K562 (cell line): ENCODE data around the gene ERO1B. TPM values are rescaled to one million over a fixed set of nuclear protein-coding genes. Genes with fewer than 3 reads are reported as not detected.

Source experiments
- ATAC-seq: fragments of 200-7000 bp; cut with Tn5 transposase; 3 replicates; pipeline ENCODE4 v1.9.1; 2020; ENCODE audit warnings: moderate library complexity
- BruUV-seq: library from RNA; stranded (reverse); fragments of 400-500 nt; replicated peaks from 2 replicates; lab custom pipeline; 2021; lab: Mats Ljungman, UMichigan
- CTCF ChIA-PET: fragments of 300-600 bp; formaldehyde crosslinking; extraction: SDS; loops from one replicate; lab custom pipeline; 2021; ENCODE audit warnings: low intra/inter-chr PET ratio; lab: Yijun Ruan, JAX
- POLR2A ChIA-PET: fragments of 300-600, 350-650 bp; sonication (Branson Sonifier 250); formaldehyde crosslinking; extraction: SDS; loops from one replicate; lab custom pipeline; 2021; ENCODE audit warnings: antibody characterized with exemption, inconsistent platforms; lab: Yijun Ruan, JAX
- DNase-seq, 4 experiments: peaks; one replicate each; pipeline versions ENCODE4 v3.0.0 to v3.0.0-alpha.2; 2011 to 2018; ENCODE audit warnings: low spot score in 3 of 4, mixed read lengths in 3 of 4; ENCODE audit errors: extremely low read depth in 1 of 4
- FAIRE-seq: peaks from 2 replicates; lab custom pipeline; 2011; peaks lifted over from hg19 to GRCh38; lab: Jason Lieb, UNC
- H2AFZ ChIP-seq: 2 replicates; pipeline ENCODE4 v1.6.0; 2011; ENCODE audit warnings: low read depth, low read length, control low read depth, inconsistent platforms
- H3K27ac ChIP-seq: fragments of 200-600 bp; 3 replicates; pipeline ENCODE4 v1.8.0; 2011; ENCODE audit warnings: low read depth, mild to moderate bottlenecking, control low read depth, inconsistent platforms, low read length, moderate library complexity, mixed read lengths; ENCODE audit errors: extremely low read depth
- H3K27me3 ChIP-seq, 2 experiments: fragments of 300-600 bp in 1 of 2; 2 replicates in 1 of 2; 3 replicates in 1 of 2; pipeline versions ENCODE4 v1.6.0 to v1.8.0; 2011; ENCODE audit warnings: inconsistent platforms in 2 of 2, low read length in 2 of 2, mild to moderate bottlenecking in 1 of 2, mixed read lengths in 1 of 2, moderate library complexity in 1 of 2; ENCODE audit not compliant: control insufficient read depth in 2 of 2, insufficient read depth in 2 of 2
- H3K36me3 ChIP-seq: fragments of 300-600 bp; 3 replicates; pipeline ENCODE4 v1.8.0; 2011; ENCODE audit warnings: mild to moderate bottlenecking, low read length, inconsistent platforms; ENCODE audit not compliant: control insufficient read depth, insufficient read depth
- H3K4me1 ChIP-seq, 2 experiments: fragments of 200-600 bp in 1 of 2; replicated peaks in 1 of 2; 2 replicates in 1 of 2; 3 replicates in 1 of 2; pipeline versions ENCODE4 v1.5.1 to v1.8.0; 2011; ENCODE audit warnings: inconsistent platforms in 2 of 2, low read length in 2 of 2, mild to moderate bottlenecking in 1 of 2, mixed read lengths in 1 of 2, moderate library complexity in 1 of 2; ENCODE audit not compliant: control insufficient read depth in 2 of 2, insufficient read depth in 2 of 2
- H3K4me2 ChIP-seq: 2 replicates; pipeline ENCODE4 v1.6.1; 2011; ENCODE audit warnings: low read length, control low read depth, inconsistent platforms, mixed read lengths; ENCODE audit not compliant: insufficient read depth
- H3K4me3 ChIP-seq: fragments of 200-600 bp; sonication (generic), shearing (Covaris generic); 2 replicates; pipeline ENCODE4 v1.5.1; 2016; ENCODE audit warnings: control low read depth, inconsistent platforms
- H3K79me2 ChIP-seq: fragments of 200-600 bp; 3 replicates; pipeline ENCODE4 v1.8.0; 2011; ENCODE audit warnings: low read length, inconsistent platforms; ENCODE audit not compliant: control insufficient read depth, insufficient read depth
- H3K9ac ChIP-seq, 2 experiments: 2 replicates each; pipeline versions ENCODE4 v1.6.0 to v1.6.1; 2011; ENCODE audit warnings: low read depth in 2 of 2, low read length in 2 of 2, control low read depth in 1 of 2, inconsistent platforms in 1 of 2, mild to moderate bottlenecking in 1 of 2, mixed read lengths in 1 of 2; ENCODE audit not compliant: insufficient read depth in 1 of 2
- H3K9me1 ChIP-seq: one replicate; pipeline ENCODE4 v1.6.0; 2011; ENCODE audit warnings: inconsistent platforms, mild to moderate bottlenecking, low read length, moderate library complexity; ENCODE audit not compliant: control insufficient read depth, insufficient read depth
- H3K9me3 ChIP-seq: replicated peaks from 2 replicates; pipeline ENCODE4 v1.5.1; 2011; ENCODE audit warnings: low read depth, low read length, inconsistent platforms; ENCODE audit not compliant: control insufficient read depth, insufficient read depth
- H4K20me1 ChIP-seq: replicated peaks from 2 replicates; pipeline ENCODE4 v1.6.1; 2011; ENCODE audit warnings: low read length, inconsistent platforms, mixed read lengths; ENCODE audit not compliant: control insufficient read depth, insufficient read depth
- ATF3 ChIP-seq, 2 experiments: fragments of 450-650 bp in 1 of 2; sonication (generic) in 1 of 2; formaldehyde crosslinking in 1 of 2; IDR thresholded peaks in 1 of 2; conservative IDR thresholded peaks in 1 of 2; 2 replicates each; pipeline versions ENCODE4 v1.6.1 to v1.8.1; 2016 to 2023; ENCODE audit warnings: mild to moderate bottlenecking in 2 of 2, moderate library complexity in 2 of 2, inconsistent platforms in 1 of 2, missing genetic modification reagents in 1 of 2
- CBX5 ChIP-seq: IDR thresholded peaks from 2 replicates; pipeline ENCODE4 v1.6.1; 2014; ENCODE audit warnings: low read depth, borderline replicate concordance
- FOSL1 ChIP-seq: fragments of 200-800 bp; sonication (Bioruptor generic); conservative IDR thresholded peaks from 2 replicates; pipeline ENCODE4 v1.6.1; 2016; ENCODE audit warnings: missing genetic modification characterization, missing compliant biosample characterization
- HIVEP1 ChIP-seq: fragments of 250-450 bp; sonication (Bioruptor Pico); IDR thresholded peaks from 2 replicates; pipeline ENCODE4 v1.4.0; 2020; ENCODE audit warnings: mild to moderate bottlenecking
- JUND ChIP-seq, 2 experiments: IDR thresholded peaks; 2 replicates in 1 of 2; 3 replicates in 1 of 2; pipeline ENCODE4 v1.6.1; 2011; ENCODE audit warnings: borderline replicate concordance in 2 of 2, low read depth in 2 of 2, low read length in 2 of 2, improper control_type of control experiment in 1 of 2, missing biosample characterization in 1 of 2, missing genetic modification characterization in 1 of 2, missing genetic modification reagents in 1 of 2
- KHSRP ChIP-seq: fragments of 450-650 bp; IDR thresholded peaks from 2 replicates; pipeline ENCODE4 v1.6.1; 2017
- NFE2 ChIP-seq: IDR thresholded peaks from 2 replicates; pipeline ENCODE4 v1.6.1; 2014; ENCODE audit warnings: antibody characterized with exemption, low read depth
- RBM39 ChIP-seq: fragments of 200-400 bp; formaldehyde crosslinking; optimal IDR thresholded peaks from 2 replicates; pipeline ENCODE3; 2018; ENCODE audit warnings: low read depth, low read length
- SREBF1 ChIP-seq: fragments of 150-350 bp; IDR thresholded peaks from 2 replicates; pipeline ENCODE4 v1.6.1; 2014; ENCODE audit warnings: antibody characterized with exemption, low read depth, low read length, borderline replicate concordance
- ZNF584 ChIP-seq: fragments of 200-800 bp; sonication (Bioruptor generic); IDR thresholded peaks from 2 replicates; pipeline ENCODE4 v1.6.1; 2016; ENCODE audit warnings: low read depth, mild to moderate bottlenecking, missing genetic modification characterization, missing compliant biosample characterization
- WGBS: fragments of 100-300 bp; shearing (Covaris generic); methylation state at CpG from one replicate; pipeline ENCODE4 v1.1.6; 2016; ENCODE audit warnings: low coverage, mixed read lengths; ENCODE audit not compliant: insufficient coverage; ENCODE audit errors: missing lambda C conversion rate; 5-methylcytosine and 5-hydroxymethylcytosine counted together
- in situ Hi-C: fragments of 300-500 bp; cut with MboI; formaldehyde crosslinking; loops from 4 replicates; pipeline ENCODE4 v1.15.0; 2018; ENCODE audit warnings: inconsistent platforms, mixed read lengths
- intact Hi-C: fragments of 100-400 bp; cut with micrococcal nuclease; formaldehyde crosslinking; loops from 2 replicates; pipeline ENCODE4 v1.14.2; 2022
- polyA plus RNA-seq, 8 experiments: library from polyadenylated mRNA; depleted of rRNA in 4 of 8; stranded (reverse) in 5 of 8; unstranded in 3 of 8; fragments of >200 nt; fragmentation: Nextera tagmentation in 2 of 8; fragmentation: Illumina TruSeq in 1 of 8; extraction: Ambion mirVana in 2 of 8; extraction: Trizol in 1 of 8; gene quantifications; 2 replicates each; pipeline versions ENCODE4 v1.2.1 to v1.2.3, GENCODE V29; 2011 to 2014; ENCODE audit warnings: inconsistent platforms in 1 of 8, missing spikeins in 1 of 8
- total RNA-seq, 7 experiments: library from RNA; depleted of rRNA in 6 of 7; stranded (reverse); fragments of >200 nt in 6 of 7; fragmentation: Illumina TruSeq in 2 of 7; extraction: Trizol in 2 of 7; gene quantifications; 2 replicates each; pipeline versions ENCODE4 v1.2.1 to v1.2.3, GENCODE V29; 2011 to 2021; ENCODE audit warnings: low replicate concordance in 1 of 7
- TF ChIP-seq, protein P1 (sequence below): fragments of 250-450 bp; sonication (Bioruptor Pico); IDR thresholded peaks from 2 replicates; pipeline ENCODE4 v1.4.0; 2020; ENCODE audit warnings: mild to moderate bottlenecking

ERO1B gene
- total and polyA plus RNA-seq, 9 of the 15 experiments (the other 6 are each of a cell fraction or from before 2014, with no cell fraction given): 0.59 to 6.4 (median 4.2) TPM

DNA sequence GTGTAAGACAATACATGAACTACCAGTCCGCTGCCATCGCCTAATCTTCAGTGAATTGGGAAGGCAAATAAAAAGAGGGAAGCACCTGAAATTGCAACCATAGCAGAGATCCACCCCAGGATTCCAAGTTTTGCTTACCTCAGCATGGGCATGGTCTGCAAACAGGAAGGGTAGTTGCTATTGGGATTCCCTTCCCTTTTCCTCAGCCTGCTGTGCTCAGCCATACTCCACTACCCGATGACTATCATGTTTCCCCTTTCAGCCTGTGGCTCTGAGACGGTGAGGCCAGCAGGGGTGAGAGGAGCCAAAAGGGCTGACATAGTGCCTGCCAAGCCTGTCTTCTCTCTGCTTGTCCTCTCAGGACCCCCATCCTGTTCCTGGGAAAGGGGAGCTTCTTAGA is 75.2 kb downstream of the ERO1B start (continued):
- TF ChIP-seq, protein P1, sequence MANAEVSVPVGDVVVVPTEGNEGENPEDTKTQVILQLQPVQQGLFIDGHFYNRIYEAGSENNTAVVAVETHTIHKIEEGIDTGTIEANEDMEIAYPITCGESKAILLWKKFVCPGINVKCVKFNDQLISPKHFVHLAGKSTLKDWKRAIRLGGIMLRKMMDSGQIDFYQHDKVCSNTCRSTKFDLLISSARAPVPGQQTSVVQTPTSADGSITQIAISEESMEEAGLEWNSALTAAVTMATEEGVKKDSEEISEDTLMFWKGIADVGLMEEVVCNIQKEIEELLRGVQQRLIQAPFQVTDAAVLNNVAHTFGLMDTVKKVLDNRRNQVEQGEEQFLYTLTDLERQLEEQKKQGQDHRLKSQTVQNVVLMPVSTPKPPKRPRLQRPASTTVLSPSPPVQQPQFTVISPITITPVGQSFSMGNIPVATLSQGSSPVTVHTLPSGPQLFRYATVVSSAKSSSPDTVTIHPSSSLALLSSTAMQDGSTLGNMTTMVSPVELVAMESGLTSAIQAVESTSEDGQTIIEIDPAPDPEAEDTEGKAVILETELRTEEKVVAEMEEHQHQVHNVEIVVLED (CRISPR knock-in tag): no peak
- TF ChIP-seq ZNF584 (CRISPR knock-in tag) (no peak), CBX5 (no peak)
- TF ChIP-seq, all 486 proteins: peak for 10

DNA sequence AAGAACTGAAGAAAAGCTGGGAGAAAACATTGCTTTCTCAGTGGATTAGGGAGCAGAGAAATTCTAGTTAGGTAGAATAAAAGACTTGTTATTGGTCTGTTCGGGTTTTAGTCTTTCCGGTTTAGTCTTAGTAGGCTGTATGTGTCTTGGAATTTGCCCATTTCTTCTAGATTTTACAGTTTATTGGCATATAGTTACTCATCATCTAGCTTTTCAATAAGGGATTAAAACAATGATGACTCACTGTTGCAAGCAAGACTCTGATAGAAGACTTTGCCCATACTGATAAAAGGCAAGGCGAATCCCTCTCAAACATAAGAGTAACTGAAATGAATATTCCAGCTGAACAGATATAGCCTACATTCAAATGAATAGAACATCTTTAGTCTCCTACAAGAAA is 77.1 kb downstream of the ERO1B start:
- H3K27me3 ChIP-seq: no peaks in the 10 kb centered on the region
- TF ChIP-seq HIVEP1 (no peak), JUND (IDR thresholded peaks at IDR 0.05; ENCODE audit: borderline replicate concordance, low read depth, low read length) (peak; percentile 69), JUND (tag; IDR thresholded peaks at IDR 0.05; ENCODE audit: borderline replicate concordance, low read depth, low read length) (peak; percentile 54; the same call in 2 of the 3 replicates), ATF3 (IDR thresholded peaks at IDR 0.05) (peak; percentile 64), ATF3 (CRISPR knock-in tag; conservative IDR thresholded peaks at IDR 0.05) (no peak), RBM39 (no peak), KHSRP (no peak), FOSL1 (tag) (peak; percentile 71), SREBF1 (no peak), NFE2 (peak; percentile 19; the same call in 1 of the 2 replicates)
- DNase-seq (no peak), FAIRE-seq (no peak), ATAC-seq (no peak)
- no peak overlapping the region for H3K4me2 ChIP-seq
- CTCF ChIA-PET: no interaction called here
- H3K79me2 ChIP-seq: no peaks in the 10 kb centered on the region
- H3K9me3 ChIP-seq: no peaks in the 10 kb centered on the region
- H3K36me3 ChIP-seq: no peaks in the 10 kb centered on the region
- H3K4me3 ChIP-seq: no peak overlapping the region
- whole genome bisulfite sequencing: 25% methylated on average over 3 of the region's 3 CpGs
- intact Hi-C loops: no loop called here
- in situ Hi-C loops: no loop called here
- POLR2A ChIA-PET: interaction anchor here (0.6 to 0.9 kb wide), 3 partner anchors 9 to 287 kb away, joined by 3 to 4 read pairs (median 4); no protein-coding TSS in a partner anchor
- peaks cover 0 to 10% of the 10 kb centered on the region in 2 experiments; a peak in 3 of 5 replicates for H3K4me1 ChIP-seq
- H4K20me1 ChIP-seq: no peaks in the 10 kb centered on the region
- no TSS peak for BruUV-seq
- no peak overlapping the region for H3K9ac ChIP-seq
- no peak overlapping the region for H2AFZ ChIP-seq
- H3K27ac ChIP-seq: no peak overlapping the region
- no peaks in the 10 kb centered on the region for H3K9me1 ChIP-seq
